Lower leg skin (tissue), 3 donors: ENCODE data around the gene HMCN2.

Experiments
- CTCF ChIP-seq, 3 donors: fragments of 450-650 bp; IDR thresholded peaks; one replicate each; pipeline ENCODE4 v1.5.1; 2016; ENCODE audit warnings: antibody characterized with exemption in 3 of 3, mild to moderate bottlenecking in 3 of 3, moderate library complexity in 2 of 3
- POLR2A ChIP-seq, 2 donors: fragments of 450-650 bp; IDR thresholded peaks; one replicate each; pipeline ENCODE4 v1.6.1; 2016 to 2017; ENCODE audit warnings: antibody characterized with exemption in 2 of 2, mild to moderate bottlenecking in 1 of 2, moderate library complexity in 1 of 2

DNA sequence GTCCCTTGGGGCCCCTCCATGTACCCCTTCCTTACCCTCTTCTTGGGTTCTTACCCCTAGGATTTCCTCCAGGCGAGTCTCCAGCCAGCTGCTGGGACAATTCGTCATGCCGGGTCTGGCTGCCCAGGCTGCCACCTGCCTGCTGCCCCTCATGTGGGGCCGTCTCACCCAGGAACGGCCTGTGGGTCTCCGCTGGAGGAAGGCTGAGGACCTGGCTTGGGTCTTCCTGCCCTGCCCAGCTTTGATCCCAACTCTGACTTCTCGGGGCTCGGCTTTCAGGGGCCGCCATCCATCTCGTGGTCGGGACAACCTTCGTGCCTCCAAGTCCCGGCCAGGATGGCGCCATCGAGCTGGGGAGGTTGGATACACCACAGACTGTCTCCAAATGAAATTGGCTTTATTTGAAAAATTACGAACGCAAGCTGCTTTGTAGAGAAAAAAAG is 38.1 kb downstream of the HMCN2 start:
- no peak for TF ChIP-seq CTCF (IDR thresholded peaks at IDR 0.05)
- TF ChIP-seq POLR2A (IDR thresholded peaks at IDR 0.05) = no peak
